Muscle of back (tissue), 13 donors: ENCODE results near the gene ID4. TPM values are rescaled to one million over a fixed set of nuclear protein-coding genes. Genes with fewer than 3 reads are reported as not detected.

Source experiments
- DNase-seq, 3 donors: peaks; one replicate each; pipeline versions ENCODE4 v3.0.0 to v3.0.0-alpha.2; 2013
- long read RNA-seq, 9 donors: transcript quantifications; one replicate each; lab custom pipeline, GENCODE V29; 2026
- polyA plus RNA-seq, 10 donors: library from polyadenylated mRNA; unstranded; fragments of 120-200 nt; gene quantifications; one replicate each; pipeline ENCODE4 v1.2.1, GENCODE V29; 2013; ENCODE audit not compliant: insufficient read length in 10 of 10

The ID4 gene
- polyA plus RNA-seq = 1 to 10 TPM; 4.0 to 7.3 (median 5.0) TPM
- long read RNA-seq, donor 1, partial matches to known transcripts = 0 of 2 reads
- long read RNA-seq, donor 1, other reads (novel, unspliced or antisense) = 0 of 2 reads
- long read RNA-seq, donor 2, partial matches to known transcripts = 0 of 1 reads
- long read RNA-seq, donor 2, other reads (novel, unspliced or antisense) = 0 of 1 reads
- long read RNA-seq, donor 3 = 0 reads
- long read RNA-seq, donor 4, partial matches to known transcripts = 0 of 3 reads
- long read RNA-seq, donor 4, other reads (novel, unspliced or antisense) = 0 of 3 reads
- long read RNA-seq, donor 5 = 0 reads
- long read RNA-seq, donor 6, partial matches to known transcripts = 0 of 3 reads
- long read RNA-seq, donor 6, other reads (novel, unspliced or antisense) = 0 of 3 reads
- long read RNA-seq, donor 7 = 0 reads
- long read RNA-seq, donor 8, partial matches to known transcripts = 0 of 1 reads
- long read RNA-seq, donor 8, other reads (novel, unspliced or antisense) = 0 of 1 reads
- long read RNA-seq, donor 9 = 0 reads

DNA sequence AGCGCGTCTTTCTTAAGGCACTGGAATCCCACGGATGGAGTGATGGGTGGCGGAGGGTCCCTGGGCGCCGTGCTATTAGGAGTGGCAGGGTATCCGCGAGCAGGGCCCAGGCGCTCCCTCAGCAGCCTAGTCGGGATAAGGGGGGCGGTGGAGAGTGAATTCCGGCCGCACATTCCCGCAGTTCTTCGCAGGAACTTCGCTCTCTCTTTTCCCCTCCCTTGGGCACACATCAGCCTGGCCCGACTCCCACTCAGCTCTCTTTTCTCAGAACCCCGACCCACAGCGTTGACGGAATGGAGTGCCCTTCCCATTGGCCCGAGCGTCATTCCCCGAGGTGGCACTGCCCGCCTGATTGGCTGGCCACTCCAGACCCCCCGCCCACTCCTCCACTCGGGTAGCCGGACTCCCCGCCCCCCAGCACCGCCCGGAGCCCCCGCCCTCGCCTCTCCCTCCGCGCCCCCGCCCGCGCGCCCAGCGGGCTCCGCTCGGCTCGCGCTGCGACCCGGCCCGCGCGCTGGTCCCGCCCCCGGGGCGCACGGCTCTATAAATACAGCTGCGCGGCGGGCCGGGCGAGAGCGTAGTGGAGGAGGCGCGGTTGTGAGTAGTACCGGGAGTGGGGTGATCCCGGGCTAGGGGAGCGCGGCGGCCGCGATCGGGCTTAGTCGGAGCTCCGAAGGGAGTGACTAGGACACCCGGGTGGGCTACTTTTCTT is at the start of gene ID4:
TSS of gene ID4 (plus strand) at position 572 of the 712 bp plus-strand sequence. CDS start 385 bp downstream, outside the sequence.
- DNase-seq = peak; percentile 91 to 96 (median 94)

DNA sequence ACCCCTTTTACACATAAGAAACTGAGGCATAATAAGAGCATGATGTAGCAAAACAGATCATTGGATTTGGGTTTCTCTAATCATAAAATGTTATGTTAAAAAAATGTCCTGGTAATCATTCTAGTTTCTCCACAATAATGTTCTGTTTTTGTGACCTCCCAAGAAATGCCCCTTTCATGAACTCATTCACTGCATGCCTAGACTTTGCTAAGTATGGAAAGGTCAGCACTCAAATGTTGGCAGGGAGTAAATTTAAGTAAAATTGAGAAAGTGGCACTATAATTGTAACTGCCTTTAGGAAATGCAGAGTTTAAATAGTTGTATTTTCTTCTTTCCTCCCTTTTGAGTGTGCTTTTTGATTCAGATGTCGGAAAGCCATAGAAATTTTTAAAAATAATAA is 48.5 kb upstream of the ID4 start:
- no peak for DNase-seq

- no peak for DNase-seq
Measured at GRCh38 chr6:19789100-19789803, 47.9 kb upstream of the ID4 start.

- no peak for DNase-seq
Measured at GRCh38 chr6:19791267-19791666, 45.9 kb upstream of the ID4 start.

DNA sequence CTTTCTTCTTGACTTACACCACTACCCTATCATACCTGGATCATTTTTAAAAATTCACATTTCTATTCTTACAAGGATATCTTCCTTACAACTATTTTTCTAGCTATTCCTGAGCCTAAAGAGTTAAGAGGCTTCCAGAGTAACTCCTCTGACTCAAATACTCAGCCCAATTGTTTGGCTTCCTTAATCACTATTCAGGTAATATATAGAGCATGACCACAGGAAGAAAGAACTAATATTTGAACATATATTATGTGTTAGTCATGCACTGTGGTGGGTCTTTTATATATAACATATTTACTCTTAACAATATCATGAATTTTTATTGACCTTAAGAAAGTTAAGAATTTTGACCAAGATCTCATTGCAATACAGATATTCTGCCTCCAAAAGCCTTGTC is 42.0 kb upstream of the ID4 start:
- peak in 1 of 3 donors; percentile 25 for DNase-seq

DNA sequence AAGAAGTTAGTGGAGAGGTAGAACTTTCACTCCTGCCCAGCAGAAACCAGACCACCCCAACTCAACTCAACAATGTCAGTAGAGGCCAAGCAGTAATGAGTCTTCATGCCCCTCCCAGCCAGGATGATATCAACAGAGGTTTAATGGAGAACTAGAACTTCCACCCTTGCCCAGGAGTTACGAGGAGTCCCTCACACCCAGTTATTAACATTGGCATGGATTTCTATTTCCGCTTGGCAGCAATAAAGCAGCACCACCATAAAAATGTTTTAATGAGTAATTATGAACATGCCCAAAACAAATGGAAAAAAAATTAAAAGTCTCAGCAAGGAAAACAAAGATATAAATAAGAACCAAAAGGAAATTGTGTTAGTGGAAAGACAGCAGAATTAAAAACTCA is 40.7 kb upstream of the ID4 start:
- no peak for DNase-seq

DNA sequence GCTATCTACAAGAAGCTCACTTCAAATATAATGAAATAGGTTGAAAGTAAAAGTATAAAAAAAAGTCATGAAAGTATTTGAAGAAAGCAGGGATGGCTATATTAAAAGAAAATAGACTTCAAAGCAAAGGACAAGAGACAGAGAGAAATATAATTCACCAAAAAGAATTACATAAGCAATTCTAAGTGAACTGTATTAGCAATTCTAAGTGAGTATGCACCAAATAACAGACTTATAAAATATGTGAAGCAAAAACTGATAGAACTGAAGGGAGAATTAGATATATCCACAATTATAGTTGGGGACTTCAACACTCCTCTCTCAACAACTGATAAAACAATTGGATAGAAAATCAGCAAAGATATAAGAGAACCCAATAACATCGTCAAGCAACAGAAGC is 38.8 kb upstream of the ID4 start:
- DNase-seq = no peak

DNA sequence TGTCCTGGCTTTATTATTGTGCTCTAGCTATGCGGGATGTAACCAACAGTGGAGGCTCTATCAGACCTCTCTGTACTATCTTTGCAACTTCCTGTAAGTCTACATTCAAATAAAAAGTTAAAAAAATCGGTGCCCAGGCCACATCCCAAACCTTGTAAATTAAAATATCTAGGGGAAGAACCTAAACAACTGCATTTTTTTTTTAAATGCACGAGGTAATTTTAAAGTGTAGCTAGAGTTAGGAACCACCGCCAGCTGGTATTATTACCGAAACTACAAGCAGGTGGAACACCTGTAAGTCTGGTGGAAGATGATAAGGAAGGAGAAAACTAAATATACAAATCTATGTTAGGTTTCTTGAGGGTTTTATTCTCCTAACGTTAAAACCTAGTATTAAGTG is 34.5 kb upstream of the ID4 start:
- DNase-seq = no peak

DNA sequence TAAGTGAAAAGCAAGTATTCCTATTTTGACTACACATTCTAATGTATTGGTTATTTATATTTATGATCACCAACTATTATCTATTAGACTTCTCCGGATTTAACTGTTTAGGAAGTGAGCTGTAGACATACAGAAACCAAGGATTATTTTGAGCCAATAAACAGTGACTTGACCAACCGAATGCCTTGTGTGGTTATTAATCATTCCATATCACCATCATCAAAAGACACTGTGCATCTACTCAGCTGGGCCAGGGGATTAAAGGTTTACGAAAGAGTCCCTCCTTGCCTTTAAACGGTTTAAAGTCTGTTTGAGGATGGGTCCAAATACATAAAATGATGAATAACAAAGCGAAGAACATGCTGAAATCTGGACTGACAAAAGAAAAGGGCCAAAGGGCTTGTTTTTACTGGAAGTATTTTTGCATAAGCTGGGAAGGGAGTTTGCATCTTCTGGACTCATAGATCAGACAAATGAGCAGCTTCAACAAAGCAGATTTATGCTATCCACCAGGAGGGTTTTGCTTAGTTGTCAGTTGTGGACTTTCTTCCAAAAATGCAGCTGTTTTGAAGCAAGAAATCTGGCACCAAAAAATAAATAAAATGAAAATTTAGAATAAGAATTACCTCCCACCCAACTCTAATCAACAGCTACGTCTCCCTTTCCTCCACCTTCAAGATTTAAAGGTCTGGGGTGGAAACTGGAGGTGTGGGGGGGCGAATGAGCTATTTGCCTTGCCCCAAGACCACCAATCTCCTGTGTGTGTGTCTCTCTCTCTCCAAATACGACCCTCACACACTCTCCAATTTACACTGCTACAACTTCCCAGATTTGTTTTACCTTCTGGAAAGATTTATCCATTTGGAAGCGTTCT is 33.6 kb upstream of the ID4 start:
- peak; percentile 54 to 79 (median 57) for DNase-seq

GRCh38 chr6:19804205-19805128 is 32.7 kb upstream of the ID4 start:
- peak; percentile 97 to 98 (median 97) for DNase-seq

- DNase-seq = peak in 1 of 3 donors; percentile 24
Measured at GRCh38 chr6:19805129-19805481, 32.1 kb upstream of the ID4 start.

DNA sequence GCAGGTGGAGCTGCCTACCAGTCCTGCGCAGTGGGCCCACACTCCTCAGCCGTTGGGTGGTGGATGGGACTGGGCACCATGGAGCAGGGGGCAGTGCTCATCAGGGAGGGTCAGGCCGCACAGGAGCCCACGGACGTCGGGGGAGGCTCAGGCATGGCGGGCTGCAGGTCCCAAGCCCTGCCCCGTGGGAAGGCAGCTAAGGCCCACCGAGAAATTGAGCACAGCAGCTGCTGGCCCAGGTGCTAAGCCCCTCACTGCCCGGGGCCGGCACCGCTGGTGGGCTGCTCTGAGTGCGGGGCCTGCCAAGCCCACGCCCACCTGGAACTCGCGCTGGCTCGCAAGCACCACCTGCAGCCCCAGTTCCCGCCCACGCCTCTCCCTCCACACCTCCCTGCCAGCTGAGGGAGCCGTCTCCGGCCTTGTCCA is 30.2 kb upstream of the ID4 start:
- DNase-seq = no peak

GRCh38 chr6:19811397-19812079 is 25.6 kb upstream of the ID4 start:
- no peak for DNase-seq

DNA sequence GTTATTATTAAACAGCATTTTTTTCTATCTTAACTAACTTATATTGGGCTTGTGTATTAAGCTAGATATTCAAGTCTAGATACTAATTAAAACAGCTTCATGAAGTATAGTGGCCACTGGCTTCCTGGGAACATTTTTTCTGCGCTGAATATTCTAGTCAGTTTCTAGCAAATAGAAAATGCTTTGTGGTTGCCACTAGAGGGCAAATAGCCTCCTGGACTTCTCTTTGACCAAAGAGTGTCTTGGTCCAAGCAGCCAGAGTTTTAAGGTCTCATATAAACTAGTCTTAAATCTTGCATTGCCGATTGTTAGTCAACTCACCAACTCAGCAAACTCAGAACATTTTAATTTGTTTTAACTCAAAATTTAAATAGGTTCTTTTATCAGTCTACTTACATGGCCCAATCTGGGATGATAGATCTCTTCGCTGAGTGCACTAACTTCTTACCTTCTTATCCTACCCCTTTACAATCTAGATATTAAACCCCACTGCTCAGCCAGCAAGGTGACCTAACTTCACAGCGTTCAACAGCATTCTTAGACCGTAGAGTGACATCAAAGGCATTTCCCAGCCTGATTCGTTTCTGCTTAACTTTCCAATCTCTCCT is 24.6 kb upstream of the ID4 start:
- peak in 1 of 3 donors; percentile 30 for DNase-seq

DNA sequence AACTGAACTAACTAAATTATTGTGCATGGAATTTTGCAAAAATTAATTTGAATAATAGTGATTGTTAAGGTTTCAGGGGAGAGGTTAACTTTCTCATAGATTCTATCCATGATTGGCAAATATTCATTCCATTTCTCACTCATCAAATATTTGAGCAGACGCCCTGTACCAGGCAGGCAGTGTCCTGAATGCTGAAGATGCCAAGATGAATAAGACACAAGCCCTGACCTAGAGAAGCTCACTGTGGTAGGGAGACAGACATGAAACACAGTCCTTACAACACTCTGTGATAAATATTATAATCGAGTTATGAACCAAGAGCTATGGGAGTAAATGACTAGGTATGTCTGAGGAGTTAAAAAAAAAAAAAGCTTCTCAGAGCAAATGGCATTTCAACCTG is 18.4 kb upstream of the ID4 start:
- DNase-seq = no peak

DNA sequence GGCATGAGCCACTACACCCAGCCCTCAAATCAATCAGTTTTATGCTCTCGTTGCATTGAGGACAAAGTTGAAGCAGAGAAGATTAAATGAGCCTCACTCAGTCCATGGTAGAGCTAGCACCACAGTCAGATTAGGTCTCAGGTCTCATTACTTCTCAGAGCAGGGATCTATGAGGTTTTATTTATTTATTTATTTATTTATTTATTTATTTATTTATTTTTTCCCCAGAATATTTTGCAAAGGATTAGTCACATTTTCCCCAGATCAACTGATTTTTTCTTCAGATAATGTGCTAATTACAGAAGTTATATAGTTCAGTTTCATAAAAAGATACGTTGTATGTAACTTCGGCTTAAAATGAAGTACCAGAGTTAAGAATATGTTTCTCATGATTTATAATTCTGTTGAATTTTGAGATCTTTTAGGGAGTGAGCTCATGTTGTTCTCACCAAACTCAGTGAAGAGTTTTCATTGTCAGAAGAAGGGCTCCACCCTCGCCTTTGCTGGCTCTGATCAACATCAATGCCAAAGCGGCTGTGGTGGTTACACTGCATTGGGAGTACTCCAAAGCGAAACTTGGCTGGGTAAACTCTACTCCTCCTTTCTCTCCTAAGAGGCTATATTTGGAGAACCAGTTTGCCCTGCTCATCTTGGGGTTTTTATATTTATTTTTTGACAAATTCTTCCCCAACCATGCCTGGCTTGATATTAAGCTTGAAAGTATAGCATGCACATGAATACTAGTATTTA is 12.9 kb upstream of the ID4 start:
- no peak for DNase-seq

DNA sequence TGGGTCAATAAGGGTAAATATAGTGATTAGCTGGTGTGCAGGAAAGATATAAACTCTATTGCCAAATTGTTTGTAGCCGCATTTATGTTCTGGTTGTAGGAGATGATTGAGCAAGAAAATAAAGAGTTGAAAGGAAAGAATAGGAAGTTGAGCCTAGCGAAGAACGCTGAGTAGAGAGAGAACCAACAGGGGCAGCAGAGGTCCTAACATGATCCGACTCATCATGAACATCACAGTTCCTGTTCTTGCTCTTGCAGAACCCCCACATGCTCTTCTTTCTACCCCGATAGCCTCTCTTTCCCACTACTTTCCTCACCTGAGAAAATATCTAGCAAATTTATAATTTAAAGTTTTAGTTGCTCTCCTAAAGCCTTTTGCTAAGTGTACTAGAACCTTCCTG is 9.9 kb upstream of the ID4 start:
- no peak for DNase-seq

- DNase-seq = no peak
Measured at GRCh38 chr6:19827903-19828302, 9.3 kb upstream of the ID4 start.
